Activated CD4-positive, CD25-positive, alpha-beta regulatory T cell (primary cell): ENCODE results near the gene ENKD1.
"Not testable (repeated sequence)": the region's sequence is repeated elsewhere in the genome, so short reads cannot be mapped to it uniquely, and the experiment has no call there.

Experiments used
- DNase-seq, 4 experiments: peaks; one replicate each; lab custom pipeline; 2025; lab: John Stamatoyannopoulos, UW

ENKD1 gene, protein sequence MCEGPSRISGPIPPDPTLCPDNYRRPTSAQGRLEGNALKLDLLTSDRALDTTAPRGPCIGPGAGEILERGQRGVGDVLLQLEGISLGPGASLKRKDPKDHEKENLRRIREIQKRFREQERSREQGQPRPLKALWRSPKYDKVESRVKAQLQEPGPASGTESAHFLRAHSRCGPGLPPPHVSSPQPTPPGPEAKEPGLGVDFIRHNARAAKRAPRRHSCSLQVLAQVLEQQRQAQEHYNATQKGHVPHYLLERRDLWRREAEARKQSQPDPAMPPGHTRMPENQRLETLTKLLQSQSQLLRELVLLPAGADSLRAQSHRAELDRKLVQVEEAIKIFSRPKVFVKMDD

GRCh38 chr16:67666559-67667452, at the start of gene ENKD1, which contains the start of gene C16orf86:
Gene ENKD1 (minus strand): TSS chr16:67666750. CDS start chr16:67666442, 308 bp downstream.
Gene C16orf86 (plus strand): TSS chr16:67666814. CDS start chr16:67666971, 157 bp downstream.
- DNase-seq, result peak; percentile 53 to 76 (median 66)

DNA sequence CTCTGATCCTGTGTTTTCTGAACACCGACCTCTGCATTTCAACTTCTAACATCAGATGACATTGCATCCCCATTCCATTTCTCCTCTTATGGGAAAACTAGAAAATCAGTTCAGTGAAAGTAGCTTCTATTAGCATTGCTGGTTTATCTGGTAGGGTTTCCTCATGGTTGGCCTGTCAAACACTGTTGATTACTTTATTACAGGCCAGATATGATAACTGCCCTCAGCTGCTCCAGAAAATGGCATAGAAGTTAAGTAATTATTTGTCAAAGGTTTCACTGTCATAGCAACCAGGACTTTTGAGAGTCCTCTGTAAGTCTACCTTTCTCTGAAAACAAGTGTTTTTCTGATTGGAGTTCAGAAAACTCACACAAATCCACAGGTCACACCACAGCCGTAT, 49.5 kb upstream of the ENKD1 start:
- no peak for DNase-seq

DNA sequence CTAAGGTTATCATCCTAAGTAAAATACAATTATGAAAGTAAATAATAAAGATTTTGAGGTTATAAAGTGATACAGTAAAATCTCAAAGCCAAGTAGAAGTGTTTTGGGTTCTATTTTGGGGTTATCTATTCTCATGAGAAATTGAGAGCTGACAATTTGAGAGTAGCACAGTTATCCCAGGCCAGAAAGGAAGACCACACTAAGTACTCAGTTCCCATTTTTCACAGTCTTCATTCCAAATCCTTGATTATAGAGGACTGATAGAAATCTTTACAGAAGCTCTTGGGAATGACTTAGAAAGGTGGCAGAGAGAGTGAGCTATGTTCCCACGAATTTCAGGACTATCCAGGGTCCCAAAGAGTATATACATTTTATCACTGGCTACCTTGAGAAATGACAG, 48.0 kb upstream of the ENKD1 start:
- DNase-seq, result no peak

DNA sequence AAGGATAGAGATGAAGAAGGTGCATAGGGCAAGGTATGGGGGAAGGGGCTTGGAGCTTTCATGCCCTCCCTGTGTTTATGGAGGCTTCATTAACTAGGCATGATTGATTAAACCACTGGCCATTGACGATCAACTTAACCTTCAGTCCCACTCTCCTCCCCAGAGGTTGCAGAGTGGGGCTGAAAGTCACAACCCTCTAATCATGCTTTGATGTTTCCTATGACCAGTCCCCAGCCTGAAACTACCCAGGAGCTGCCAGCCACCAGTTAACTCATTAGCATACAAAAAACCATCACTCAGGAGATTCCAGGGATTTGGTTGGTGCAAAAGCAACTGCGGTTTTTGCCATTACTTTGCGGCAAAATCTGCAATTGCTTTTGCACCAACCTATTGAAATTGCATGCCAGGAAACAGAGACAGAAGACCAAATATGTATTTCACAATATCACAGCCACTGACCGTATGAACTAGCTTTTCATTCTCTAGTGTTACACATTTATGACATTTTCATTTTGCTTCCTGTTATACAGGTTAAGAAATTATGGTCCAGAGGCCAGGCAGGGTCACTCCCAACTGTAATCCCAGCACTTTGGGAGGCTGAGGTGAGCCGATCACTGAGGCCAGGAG, 47.2 kb upstream of the ENKD1 start:
- DNase-seq, result no peak

- no peak for DNase-seq
Observed at GRCh38 chr16:67710607-67711006, 44.1 kb upstream of the ENKD1 start.

DNA sequence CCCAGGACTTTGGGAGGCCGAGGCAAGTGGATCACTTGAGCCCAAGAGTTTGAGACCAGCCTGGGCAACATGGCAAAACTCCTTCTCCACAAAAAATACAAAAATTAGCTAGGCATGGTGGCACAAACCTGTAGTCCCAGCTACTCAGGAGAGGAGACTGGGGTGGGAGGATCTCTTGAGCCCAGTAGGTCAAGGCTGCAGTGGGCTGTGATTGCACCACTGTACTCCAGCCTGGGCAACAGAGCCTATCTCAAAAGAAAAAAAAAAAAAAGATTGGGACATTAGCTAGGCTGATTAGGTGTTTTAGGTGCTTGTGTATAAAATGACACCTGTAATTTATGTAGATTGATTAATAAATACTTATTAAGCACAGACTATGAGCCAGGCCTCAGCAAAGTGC, 42.5 kb upstream of the ENKD1 start:
- no peak for DNase-seq

DNA sequence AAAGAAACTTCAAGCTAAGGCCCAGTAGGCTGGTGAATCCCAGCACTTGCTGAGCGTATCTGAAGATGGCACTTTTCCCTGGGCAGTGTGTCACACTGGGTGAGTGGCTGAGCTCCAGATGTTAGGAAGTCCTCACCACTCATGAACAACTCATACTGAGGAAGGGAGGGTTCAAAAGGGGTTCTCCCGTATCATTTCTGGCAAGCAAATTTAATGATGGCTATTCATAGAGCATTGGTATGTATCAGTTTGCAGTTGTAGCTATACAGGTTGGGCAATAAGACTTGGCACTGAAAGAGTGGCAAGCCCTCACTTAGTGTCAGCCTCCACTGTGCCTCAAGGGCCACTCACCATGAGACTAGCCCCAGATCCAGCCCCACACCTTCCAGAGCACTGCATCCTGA, 41.8 kb upstream of the ENKD1 start:
- DNase-seq, result no peak

GRCh38 chr16:67707790-67708189, 41.2 kb upstream of the ENKD1 start:
- no peak for DNase-seq

DNA sequence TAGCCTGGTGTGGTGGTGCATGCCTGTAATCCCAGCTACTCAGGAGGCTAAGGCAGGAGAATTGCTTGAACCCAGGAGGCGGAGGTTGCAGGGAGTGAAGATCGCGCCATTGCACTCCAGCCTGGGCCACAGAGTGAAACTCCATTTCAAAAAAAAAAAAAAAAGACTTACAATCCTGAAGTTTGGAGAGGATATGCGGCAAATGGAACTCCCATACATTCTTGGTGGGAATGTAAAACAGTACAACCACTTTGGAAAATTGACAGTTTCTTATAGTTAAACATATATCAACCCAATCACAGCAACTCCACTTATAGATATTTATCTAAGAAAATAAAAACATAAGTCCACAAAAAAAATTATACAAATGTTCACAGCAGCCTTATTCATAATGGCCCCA, 40.7 kb upstream of the ENKD1 start:
- DNase-seq, result no peak

GRCh38 chr16:67704110-67704509, 37.6 kb upstream of the ENKD1 start:
- no peak for DNase-seq

GRCh38 chr16:67703626-67704025, 37.1 kb upstream of the ENKD1 start:
- DNase-seq, result no peak

DNA sequence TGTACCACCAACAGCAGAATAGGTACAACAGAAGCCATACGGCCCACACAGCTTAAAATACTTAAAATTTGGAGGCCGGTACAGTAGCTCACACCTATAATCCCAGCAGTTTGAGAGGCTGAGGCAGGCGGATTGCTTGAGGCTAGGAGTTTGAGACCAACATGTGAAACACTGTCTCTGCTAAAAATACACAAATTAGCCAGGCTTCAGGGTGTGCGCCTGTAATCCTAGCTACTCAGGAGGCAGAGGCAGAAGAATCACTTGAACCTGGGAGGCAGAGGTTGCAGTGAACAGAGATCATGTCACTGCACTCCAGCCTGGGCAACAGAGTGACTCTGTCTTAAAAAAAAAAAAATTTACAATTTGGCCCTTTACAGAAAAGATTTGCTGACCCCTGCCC, 35.6 kb upstream of the ENKD1 start:
- DNase-seq, result no peak

GRCh38 chr16:67701420-67701819, 34.9 kb upstream of the ENKD1 start:
- DNase-seq, result no peak

DNA sequence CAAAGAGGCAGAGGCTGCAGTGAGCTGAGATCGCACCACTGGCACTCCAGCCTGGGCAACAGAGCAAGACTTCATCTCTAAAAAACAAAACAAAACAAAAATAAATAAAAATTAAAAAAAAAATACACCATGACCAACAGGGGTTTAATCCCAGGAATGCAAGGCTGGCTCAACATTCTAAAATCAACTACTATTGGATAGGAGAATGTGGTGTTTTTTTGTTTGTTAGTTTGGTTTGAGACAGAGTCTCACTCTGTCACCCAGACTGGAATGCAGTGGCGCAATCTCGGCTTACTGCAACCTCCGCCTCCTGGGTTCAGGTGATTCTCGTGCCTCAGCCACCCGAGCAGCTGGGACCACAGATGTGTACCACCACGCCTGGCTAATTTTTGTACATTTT, 32.7 kb upstream of the ENKD1 start:
- DNase-seq, result no peak

DNA sequence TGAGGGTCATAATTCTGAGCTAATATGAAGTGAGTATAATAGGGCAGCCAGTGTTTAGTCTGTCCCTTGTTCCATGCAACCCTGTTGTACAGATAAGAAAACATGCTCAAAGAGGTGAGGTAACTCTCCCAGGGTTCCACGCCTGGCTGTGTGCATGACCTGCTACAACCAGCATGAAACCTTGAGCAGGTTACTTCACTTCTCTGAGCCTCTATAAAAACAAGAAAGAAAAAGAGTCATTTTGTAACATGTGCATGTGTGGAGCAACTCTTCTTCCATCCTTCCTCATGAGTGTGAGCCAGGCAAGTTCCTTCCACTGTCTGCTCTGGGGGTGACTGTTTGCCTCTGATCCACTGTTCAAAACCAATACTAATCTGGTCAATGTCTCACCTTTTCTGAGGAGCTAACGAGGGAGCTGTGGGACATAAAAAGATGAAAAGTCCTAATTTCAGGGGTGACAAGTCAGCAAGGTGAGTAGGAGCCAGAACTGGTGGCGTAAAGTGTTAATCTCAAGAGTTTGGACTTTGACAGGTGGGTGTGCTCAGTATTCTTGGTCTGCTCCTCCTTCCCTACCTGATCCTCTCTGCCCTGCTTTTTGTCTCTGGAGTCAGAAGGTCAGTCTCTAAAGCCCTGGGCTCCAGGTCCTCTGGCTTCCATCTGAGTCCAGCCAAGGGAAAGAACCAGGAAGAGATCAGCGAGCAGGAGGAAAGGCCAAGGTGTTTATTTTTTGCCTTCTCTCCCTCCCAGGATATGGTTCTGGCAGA, 31.1 kb upstream of the ENKD1 start:
- DNase-seq, result no peak

DNA sequence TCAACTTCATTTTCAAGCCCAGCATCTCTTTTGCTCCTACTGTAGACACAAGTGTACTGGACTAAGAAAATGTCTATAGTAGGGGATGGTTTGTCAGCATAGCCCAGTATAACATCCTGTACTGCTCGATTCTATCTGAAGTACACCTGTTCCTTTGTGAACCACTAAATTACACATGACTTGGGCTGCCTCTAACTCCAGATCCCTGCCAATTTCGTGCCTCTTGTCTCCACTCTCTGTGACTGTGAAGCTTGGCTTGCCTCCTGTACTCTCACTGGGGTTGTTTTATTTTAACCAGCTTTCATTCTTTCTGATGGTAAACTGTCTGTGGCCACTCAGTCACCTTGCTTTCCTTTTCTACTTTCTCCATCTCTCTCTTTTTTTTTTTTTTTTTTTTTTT, 28.1 kb upstream of the ENKD1 start:
- no peak for DNase-seq

GRCh38 chr16:67693517-67694285, 27.2 kb upstream of the ENKD1 start:
- not testable (repeated sequence) for DNase-seq

GRCh38 chr16:67685388-67686112, 19.0 kb upstream of the ENKD1 start:
- no peak for DNase-seq

GRCh38 chr16:67683767-67684166, 17.2 kb upstream of the ENKD1 start:
- DNase-seq, result no peak
